GM13977 (cell line): ENCODE data around the gene MLN.

Experiments used
- DNase-seq: peaks from one replicate; pipeline ENCODE4 v3.0.0; 2012; ENCODE audit warnings: low spot score
- in situ Hi-C: fragments of 300-500 bp; cut with MboI; formaldehyde crosslinking; loops from one replicate; pipeline ENCODE4 v1.12.0; 2022; ENCODE audit warnings: low sequenced_read_pairs, low pct_unique_long_range_greater_than_20kb, mixed read lengths, inconsistent platforms; ENCODE audit not compliant: unreplicated experiment
- TF ChIP-seq, protein P1 (sequence below): IDR thresholded peaks from 2 replicates; pipeline ENCODE4 v1.5.1; 2012; ENCODE audit warnings: mild to moderate bottlenecking, control low read depth; ENCODE audit not compliant: insufficient read depth; ENCODE audit errors: extremely low read depth, missing control alignments

The MLN gene

DNA sequence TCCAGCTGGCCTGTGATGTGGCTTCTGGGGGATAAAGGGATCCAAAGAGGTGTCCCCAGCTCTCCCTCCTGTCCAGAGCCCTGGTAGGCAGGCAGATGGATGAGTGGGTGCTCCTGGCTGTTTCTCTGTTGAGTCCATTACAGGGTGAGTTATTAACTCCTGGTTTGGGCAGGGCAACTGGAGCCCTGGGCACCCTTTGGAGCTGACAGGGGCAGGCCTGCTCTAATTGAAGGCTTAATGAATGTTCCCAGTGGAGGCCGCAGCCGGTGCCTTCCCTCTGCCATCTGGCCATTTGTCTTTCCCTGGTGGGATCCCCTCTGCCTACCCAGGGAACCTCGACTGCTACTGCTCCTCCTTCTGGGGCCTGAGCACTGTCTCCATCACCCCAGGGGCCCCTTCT, 44.7 kb upstream of the MLN start:
- in situ Hi-C loops, result no loop called here
- DNase-seq, result no peak
- TF ChIP-seq, protein P1, sequence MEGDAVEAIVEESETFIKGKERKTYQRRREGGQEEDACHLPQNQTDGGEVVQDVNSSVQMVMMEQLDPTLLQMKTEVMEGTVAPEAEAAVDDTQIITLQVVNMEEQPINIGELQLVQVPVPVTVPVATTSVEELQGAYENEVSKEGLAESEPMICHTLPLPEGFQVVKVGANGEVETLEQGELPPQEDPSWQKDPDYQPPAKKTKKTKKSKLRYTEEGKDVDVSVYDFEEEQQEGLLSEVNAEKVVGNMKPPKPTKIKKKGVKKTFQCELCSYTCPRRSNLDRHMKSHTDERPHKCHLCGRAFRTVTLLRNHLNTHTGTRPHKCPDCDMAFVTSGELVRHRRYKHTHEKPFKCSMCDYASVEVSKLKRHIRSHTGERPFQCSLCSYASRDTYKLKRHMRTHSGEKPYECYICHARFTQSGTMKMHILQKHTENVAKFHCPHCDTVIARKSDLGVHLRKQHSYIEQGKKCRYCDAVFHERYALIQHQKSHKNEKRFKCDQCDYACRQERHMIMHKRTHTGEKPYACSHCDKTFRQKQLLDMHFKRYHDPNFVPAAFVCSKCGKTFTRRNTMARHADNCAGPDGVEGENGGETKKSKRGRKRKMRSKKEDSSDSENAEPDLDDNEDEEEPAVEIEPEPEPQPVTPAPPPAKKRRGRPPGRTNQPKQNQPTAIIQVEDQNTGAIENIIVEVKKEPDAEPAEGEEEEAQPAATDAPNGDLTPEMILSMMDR, result no peak

DNA sequence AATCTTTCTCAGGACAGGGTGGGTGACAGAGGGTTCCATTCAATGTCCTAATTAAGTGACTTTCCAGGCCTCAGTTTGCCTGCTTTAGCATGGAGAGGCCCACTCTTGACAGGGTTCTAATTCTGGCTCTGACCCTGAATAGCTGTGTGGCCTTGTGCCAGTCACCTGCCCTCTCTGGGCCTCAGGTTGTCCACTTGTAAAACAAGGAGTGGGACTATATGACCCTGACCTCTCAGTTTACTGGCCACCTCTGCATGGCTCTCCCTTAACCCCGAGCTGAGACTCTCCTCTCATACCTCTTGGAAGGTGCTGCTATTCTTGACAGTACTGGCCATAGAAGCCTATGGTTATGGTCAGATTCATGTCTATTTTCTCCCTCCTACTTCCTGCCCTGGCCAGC, 44.1 kb upstream of the MLN start:
- DNase-seq, result no peak
- in situ Hi-C loops, result no loop called here
- TF ChIP-seq, protein P1, result no peak

DNA sequence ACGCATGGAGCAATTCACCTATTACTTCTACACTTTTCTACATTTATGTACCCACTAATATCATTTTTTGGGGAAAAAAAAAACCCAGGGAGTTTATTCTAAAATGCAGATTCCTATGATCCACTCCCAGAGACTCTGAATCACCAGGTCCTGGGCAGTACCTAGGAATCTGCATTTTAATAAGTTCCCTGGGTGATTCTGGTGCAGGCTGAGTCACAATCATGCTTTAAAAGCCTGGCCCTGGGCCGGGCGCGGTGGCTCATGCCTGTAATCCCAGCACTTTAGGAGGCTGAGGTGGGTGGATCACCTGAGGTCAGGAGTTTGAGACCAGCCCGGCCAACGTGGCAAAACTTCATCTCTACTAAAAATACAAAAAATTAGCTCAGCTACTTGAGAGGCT, 43.3 kb upstream of the MLN start:
- DNase-seq, result no peak
- in situ Hi-C loops, result no loop called here

DNA sequence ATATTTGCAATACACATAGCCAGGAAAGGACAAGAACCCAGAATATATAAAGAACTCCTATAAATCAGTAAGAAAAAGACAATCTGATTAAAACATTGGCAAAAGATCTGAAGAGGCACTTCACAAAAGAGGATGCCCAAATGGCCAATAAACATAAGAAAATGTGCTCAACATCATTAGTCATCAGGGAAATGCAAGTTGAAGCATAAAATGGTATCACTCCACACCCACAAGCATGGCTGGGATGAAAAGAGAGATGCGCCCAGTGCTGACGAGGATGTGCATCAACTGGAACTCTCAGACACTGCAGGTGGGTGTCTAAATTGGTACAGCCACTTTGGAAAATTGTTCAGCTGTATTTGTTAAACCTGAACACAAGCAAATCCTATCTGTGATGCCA, 42.4 kb upstream of the MLN start:
- no peak for DNase-seq
- TF ChIP-seq, protein P1, result no peak
- in situ Hi-C loops, result no loop called here

More for the DNA sequence above, 43.3 kb upstream of the MLN start:
- TF ChIP-seq, protein P1, result no peak

DNA sequence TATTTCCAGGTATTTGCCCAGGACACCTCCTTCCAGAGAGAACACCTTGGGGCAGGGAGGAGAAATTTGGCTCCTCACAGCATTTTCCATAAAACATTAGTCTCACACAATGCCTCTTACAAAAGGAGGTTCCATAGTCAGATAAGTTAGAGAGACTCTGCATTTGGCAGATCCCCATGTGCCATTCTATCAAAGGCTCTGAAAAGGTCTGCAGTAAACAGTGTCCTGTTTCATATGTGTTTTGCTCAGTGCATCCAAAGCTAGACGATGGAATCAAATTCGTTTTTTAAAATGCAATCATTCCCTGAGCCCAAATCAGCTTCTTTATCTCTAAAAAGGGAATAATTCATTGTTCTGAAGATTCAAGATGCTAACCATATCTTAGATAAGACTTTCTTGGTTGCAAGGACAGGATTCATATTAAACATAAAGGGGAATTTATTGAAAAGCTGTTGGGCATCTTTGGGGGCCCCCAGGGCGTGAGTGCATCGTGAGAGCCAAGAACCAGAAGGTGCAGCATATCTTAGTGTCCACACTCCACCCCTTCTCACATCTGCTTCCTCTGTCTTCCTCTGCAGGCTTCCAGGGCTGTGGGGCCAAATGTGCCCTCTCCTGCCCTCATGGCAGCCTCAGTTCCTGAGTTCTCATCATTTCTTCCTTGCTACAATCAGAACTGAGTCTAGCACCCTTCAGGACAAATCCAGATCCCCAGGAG, 41.4 kb upstream of the MLN start:
- in situ Hi-C loops, result no loop called here
- DNase-seq, result no peak
- TF ChIP-seq, protein P1, result no peak

DNA sequence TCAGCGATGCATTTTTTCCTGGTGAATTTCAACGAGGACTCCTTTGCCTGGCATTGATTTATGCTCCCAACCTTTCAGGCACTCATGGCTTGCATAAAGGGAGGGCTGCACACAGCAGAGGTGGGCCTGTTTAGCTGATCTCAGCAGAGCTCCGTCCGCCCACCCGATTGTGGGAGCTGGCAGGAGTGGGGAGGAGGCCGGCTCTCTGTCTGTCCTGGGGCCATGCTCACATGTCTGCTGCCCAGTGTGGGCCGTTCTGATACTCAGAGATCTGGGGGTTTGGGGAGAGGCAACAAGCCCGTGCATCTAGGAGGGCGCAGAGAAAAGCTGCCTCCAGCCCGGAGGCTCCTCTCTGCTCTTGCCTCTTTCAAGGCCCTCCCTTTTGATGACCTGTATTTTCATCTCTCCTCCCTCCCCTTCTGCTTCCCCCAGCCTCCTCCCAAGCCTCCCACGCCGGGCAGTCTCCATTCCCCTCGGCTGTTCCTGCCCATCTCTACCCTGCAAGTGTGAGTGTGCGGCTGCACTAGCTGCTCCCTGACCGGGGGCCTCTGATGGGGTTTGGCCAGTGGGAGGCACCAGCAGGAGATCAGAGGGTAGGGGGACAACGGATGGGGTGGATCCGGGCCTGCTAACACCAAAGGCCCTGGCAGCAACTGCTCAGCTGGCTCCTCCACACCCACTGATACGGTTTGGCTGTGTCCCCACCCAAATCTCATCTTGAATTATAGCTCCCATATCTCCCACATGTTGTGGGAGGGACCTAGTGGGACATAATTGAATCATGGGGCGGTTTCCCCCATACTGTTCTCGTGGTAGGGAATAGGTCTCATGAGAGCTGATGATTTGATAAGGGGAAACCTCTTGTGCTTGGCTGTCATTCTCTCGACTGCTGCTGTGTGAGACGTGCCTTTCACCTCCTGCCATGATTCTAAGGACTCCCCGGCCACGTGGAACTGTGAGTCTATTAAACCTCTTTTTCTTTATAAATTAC, 39.6 kb upstream of the MLN start:
- in situ Hi-C loops, result no loop called here
- no peak for DNase-seq
- TF ChIP-seq, protein P1, result no peak
